Breast epithelium (tissue), 4 donors: ENCODE results near the gene COG1. TPM values are rescaled to one million over a fixed set of nuclear protein-coding genes. Genes with fewer than 3 reads are reported as not detected.

ENCODE experiments used
- DNase-seq, 2 donors: peaks; one replicate each; pipeline ENCODE4 v3.0.0-alpha.2; 2019; ENCODE audit warnings: low spot score in 2 of 2
- H3K27ac ChIP-seq, 2 donors: fragments of 200-600 bp; sonication (generic) in 1 of 2; one replicate each; pipeline ENCODE4 v1.5.1; 2016 to 2019; ENCODE audit warnings: mild to moderate bottlenecking in 1 of 2
- H3K27me3 ChIP-seq, 2 donors: fragments of 200-600 bp; sonication (generic) in 1 of 2; one replicate each; pipeline versions ENCODE4 v1.5.1 to v1.6.0; 2017 to 2019; ENCODE audit warnings: control low read depth in 1 of 2, mild to moderate bottlenecking in 1 of 2
- H3K36me3 ChIP-seq: fragments of 200-600 bp; one replicate; pipeline ENCODE4 v1.5.1; 2019
- H3K4me1 ChIP-seq, 2 donors: fragments of 200-600 bp; sonication (generic); one replicate each; pipeline ENCODE4 v1.5.1; 2016 to 2019; ENCODE audit warnings: control low read depth in 1 of 2
- H3K4me3 ChIP-seq, 3 donors: fragments of 200-600 bp; sonication (generic); 1 replicate in 2 of 3; 2 replicates in 1 of 3; pipeline ENCODE4 v1.5.1; 2016 to 2019; ENCODE audit warnings: mild to moderate bottlenecking in 3 of 3, moderate library complexity in 2 of 3
- H3K9me3 ChIP-seq, 2 donors: fragments of 200-600 bp; sonication (generic) in 1 of 2; one replicate each; pipeline ENCODE4 v1.5.1; 2016 to 2019; ENCODE audit warnings: control low read depth in 1 of 2
- POLR2A ChIP-seq: fragments of 450-650 bp; IDR thresholded peaks from one replicate; pipeline ENCODE4 v1.6.1; 2016; ENCODE audit warnings: antibody characterized with exemption, mild to moderate bottlenecking, moderate library complexity
- POLR2AphosphoS5 ChIP-seq, 3 donors: sonication (generic); formaldehyde crosslinking; IDR thresholded peaks; one replicate each; pipeline ENCODE4 v1.6.1; 2017; ENCODE audit warnings: antibody characterized with exemption in 3 of 3
- intact Hi-C: fragments of 100-400 bp; cut with DNase I; formaldehyde crosslinking; loops from one replicate; pipeline ENCODE4 v1.15.1; 2023; ENCODE audit warnings: low total_unique reads
- total RNA-seq, 3 donors: library from RNA; depleted of rRNA; stranded (reverse); fragments of >200 nt; gene quantifications; one replicate each; pipeline ENCODE4 v1.1.0, GENCODE V29; 2016
- TF ChIP-seq, protein P1 (sequence below), 3 donors: fragments of 450-650 bp; IDR thresholded peaks; one replicate each; pipeline ENCODE4 v1.5.1; 2016 to 2017; ENCODE audit warnings: antibody characterized with exemption in 3 of 3, mild to moderate bottlenecking in 3 of 3, moderate library complexity in 3 of 3

COG1 gene
- total RNA-seq, 3 donors from 2014 or later, result 22.9 to 40.3 (median 36.1) TPM

DNA sequence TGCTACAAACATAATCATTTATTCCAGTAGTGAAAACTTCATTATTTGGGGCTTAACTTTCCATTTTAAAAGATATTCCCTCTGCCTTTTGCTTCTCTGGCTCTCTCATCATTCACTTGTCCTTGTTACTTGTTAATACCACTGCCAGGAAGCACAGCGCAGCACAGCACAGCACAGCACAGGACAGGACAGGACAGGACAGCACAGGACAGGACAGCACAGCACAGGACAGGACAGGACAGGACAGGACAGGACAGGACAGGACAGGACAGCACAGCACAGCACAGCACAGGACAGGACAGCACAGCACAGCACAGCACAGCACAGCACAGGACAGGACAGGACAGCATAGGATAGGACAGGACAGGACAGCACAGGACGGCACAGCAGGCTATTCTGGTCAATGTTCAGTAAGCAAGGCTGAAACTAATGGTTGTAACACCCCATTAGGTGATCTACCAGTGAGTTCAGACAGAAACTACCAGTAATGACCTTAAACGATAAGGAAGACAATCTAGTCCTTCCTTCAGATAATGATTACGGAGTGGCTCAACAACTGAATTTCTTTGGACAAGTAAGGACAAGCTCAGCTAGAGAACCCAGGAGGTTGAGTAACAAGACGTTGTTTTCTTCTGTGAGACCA, 31.9 kb downstream of the COG1 start:
- DNase-seq, result no peak
- Histone ChIP-seq H3K27me3 (no peaks in the 10 kb centered on the region), H3K36me3 (no peaks in the 10 kb centered on the region), H3K4me3 (no peak overlapping the region), H3K4me1 (no peaks in the 10 kb centered on the region), H3K9me3 (no peaks in the 10 kb centered on the region), H3K27ac (no peak overlapping the region)
- TF ChIP-seq POLR2AphosphoS5 (IDR thresholded peaks at IDR 0.05) (no peak), POLR2A (no peak)
- TF ChIP-seq, protein P1, sequence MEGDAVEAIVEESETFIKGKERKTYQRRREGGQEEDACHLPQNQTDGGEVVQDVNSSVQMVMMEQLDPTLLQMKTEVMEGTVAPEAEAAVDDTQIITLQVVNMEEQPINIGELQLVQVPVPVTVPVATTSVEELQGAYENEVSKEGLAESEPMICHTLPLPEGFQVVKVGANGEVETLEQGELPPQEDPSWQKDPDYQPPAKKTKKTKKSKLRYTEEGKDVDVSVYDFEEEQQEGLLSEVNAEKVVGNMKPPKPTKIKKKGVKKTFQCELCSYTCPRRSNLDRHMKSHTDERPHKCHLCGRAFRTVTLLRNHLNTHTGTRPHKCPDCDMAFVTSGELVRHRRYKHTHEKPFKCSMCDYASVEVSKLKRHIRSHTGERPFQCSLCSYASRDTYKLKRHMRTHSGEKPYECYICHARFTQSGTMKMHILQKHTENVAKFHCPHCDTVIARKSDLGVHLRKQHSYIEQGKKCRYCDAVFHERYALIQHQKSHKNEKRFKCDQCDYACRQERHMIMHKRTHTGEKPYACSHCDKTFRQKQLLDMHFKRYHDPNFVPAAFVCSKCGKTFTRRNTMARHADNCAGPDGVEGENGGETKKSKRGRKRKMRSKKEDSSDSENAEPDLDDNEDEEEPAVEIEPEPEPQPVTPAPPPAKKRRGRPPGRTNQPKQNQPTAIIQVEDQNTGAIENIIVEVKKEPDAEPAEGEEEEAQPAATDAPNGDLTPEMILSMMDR (IDR thresholded peaks at IDR 0.05), result no peak
- intact Hi-C loops, result no loop called here

DNA sequence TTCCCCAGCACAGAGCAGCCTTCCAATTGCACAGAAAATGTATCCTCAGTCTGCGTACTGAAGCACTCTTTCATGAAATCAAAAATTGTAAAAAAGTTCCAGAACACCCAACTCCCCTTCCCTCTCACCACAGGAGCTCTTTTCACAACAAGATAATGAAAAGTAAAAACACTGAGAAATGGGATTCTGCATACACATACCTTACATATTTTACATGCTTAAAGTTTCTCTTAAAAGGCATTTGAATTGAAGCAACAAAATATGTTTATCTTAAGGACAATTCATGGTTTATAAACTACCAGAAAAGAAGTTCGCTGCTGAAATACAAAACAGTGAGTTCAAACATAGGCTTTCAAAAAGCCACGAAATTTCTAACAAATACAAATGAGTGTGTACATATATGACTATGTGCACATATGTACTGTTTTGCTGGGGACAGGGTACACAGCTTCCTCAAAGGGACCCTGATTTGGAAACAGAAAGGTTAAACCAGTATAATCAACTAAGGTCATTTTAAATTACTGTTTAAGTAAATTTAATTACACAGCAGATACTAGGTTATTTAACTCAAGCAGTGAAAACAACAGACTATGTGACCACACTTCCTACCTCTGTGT, 33.8 kb downstream of the COG1 start:
- intact Hi-C loops, result no loop called here
- Histone ChIP-seq H3K27me3 (no peaks in the 10 kb centered on the region), H3K9me3 (no peaks in the 10 kb centered on the region), H3K4me1 (no peaks in the 10 kb centered on the region), H3K4me3 (no peak overlapping the region), H3K27ac (no peak overlapping the region), H3K36me3 (no peaks in the 10 kb centered on the region)
- TF ChIP-seq POLR2AphosphoS5 (IDR thresholded peaks at IDR 0.05) (no peak), POLR2A (no peak)
- TF ChIP-seq, protein P1 (IDR thresholded peaks at IDR 0.05), result no peak
- DNase-seq, result no peak

DNA sequence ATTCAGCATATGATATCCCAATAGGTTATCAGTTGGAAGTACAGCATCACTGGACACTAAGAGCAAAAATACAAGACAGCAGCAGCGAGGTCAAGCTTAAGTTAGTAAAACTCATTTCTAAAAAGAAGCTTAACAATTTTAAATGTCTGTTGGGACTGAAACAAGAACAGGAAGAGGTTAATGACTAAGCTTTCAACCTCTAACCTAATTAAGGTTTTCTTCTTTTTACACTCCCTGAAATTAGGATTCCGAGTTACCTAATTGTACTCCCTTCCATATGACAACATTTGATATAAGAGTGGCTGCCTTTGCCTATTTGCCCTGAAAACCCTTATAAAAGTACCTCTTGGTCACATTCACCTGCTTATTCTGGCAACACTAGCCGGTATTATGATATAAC, 34.5 kb downstream of the COG1 start:
- intact Hi-C loops, result no loop called here
- Histone ChIP-seq H3K27me3 (no peaks in the 10 kb centered on the region), H3K4me1 (no peaks in the 10 kb centered on the region), H3K36me3 (no peaks in the 10 kb centered on the region), H3K9me3 (no peaks in the 10 kb centered on the region), H3K27ac (no peak overlapping the region), H3K4me3 (no peak overlapping the region)
- no peak for DNase-seq
- TF ChIP-seq, protein P1 (IDR thresholded peaks at IDR 0.05), result no peak
- no peak for TF ChIP-seq POLR2A
- no peak for TF ChIP-seq POLR2AphosphoS5 (IDR thresholded peaks at IDR 0.05)

DNA sequence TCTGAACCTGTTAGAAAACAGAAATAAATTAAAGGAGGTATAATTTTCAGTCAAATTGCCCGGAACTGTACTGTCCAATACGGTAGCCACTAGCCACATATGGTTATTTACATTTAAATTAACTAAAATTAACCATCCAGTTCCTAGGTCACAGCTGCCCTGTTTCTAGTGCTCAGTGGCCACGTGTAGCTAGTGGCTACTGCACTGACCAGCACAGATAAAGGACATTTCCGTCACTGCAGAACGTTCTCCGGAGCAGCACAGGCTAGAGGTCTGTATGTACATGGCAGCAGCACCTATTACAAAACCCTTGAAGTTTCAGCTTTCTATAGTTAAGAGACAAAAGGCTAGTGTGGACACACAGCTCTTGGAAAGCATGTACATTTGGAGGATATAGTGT, 35.1 kb downstream of the COG1 start:
- no peaks in the 10 kb centered on the region for H3K4me1 ChIP-seq
- no peaks in the 10 kb centered on the region for H3K9me3 ChIP-seq
- no peaks in the 10 kb centered on the region for H3K36me3 ChIP-seq
- no peak for DNase-seq
- no peaks in the 10 kb centered on the region for H3K27me3 ChIP-seq
- H3K4me3 ChIP-seq, result no peak overlapping the region
- no peak for TF ChIP-seq POLR2A
- TF ChIP-seq POLR2AphosphoS5 (IDR thresholded peaks at IDR 0.05), result no peak
- TF ChIP-seq, protein P1 (IDR thresholded peaks at IDR 0.05), result no peak
- intact Hi-C loops, result no loop called here
- H3K27ac ChIP-seq, result no peak overlapping the region

DNA sequence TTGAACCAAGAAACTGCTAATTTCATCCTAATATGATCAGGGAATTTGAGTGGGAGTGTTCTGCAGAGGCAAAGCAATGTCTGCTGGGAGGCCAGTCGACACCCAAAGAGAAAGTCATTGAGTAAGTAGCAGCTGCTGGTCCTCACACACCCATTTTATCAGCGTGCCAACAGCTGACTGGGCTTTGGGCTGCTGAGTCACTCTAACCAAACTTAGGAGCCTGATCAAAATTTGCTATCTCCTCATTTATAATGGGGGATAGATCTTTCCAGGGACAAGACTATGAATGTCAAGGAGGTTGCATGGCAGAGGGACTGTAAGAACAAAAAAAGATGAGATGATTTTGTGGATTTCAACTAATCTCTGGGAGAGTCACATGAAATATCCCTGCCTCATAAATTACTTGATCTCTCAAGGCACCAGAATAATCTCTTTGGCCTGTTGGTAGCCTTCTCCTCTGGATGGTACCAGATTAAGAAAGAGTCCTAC, 35.9 kb downstream of the COG1 start:
- Histone ChIP-seq H3K4me1 (no peaks in the 10 kb centered on the region), H3K36me3 (no peaks in the 10 kb centered on the region), H3K9me3 (no peaks in the 10 kb centered on the region), H3K27ac (peak overlapping the region; percentile 50 to 52), H3K4me3 (no peak overlapping the region), H3K27me3 (no peaks in the 10 kb centered on the region)
- intact Hi-C loops, result no loop called here
- DNase-seq, result peak in 1 of 2 donors; percentile 38
- TF ChIP-seq POLR2AphosphoS5 (IDR thresholded peaks at IDR 0.05), result no peak
- TF ChIP-seq POLR2A, result no peak
- TF ChIP-seq, protein P1 (IDR thresholded peaks at IDR 0.05), result no peak
